ENCODE results near the gene SBF2.

The SBF2 gene

DNA sequence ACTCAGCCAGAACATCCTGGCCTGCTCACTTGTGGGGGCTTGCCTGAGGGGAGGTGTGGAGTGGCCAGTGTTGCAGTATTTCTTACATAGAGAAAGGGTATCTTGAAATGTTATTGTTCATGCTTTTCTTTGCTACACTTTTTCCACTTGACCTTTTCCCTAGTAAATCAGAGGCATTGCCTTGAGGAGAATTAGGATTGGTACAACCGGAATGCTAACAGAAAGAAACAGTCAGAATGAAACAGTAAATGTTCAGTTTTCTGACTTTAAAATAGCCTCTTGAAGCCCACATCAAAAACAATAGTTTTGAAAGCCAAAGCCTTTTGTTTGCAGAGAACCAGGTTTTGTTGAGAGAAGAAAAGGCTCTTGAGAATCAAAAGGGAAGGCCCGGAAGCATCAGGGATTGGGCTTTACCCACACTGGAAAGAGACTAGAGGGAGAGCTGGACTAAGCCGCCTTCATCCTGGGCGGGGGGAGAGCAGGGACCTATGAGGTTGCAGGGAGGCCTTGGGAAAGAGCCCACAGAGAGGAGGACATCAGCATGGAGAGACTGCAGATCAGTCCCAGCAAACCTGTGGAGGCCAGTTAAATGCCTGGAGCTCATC, 23.2 kb upstream of the SBF2 start:
- DNase-seq (ENCODE audit: low read depth): no peak
- TF ChIP-seq, protein P1, sequence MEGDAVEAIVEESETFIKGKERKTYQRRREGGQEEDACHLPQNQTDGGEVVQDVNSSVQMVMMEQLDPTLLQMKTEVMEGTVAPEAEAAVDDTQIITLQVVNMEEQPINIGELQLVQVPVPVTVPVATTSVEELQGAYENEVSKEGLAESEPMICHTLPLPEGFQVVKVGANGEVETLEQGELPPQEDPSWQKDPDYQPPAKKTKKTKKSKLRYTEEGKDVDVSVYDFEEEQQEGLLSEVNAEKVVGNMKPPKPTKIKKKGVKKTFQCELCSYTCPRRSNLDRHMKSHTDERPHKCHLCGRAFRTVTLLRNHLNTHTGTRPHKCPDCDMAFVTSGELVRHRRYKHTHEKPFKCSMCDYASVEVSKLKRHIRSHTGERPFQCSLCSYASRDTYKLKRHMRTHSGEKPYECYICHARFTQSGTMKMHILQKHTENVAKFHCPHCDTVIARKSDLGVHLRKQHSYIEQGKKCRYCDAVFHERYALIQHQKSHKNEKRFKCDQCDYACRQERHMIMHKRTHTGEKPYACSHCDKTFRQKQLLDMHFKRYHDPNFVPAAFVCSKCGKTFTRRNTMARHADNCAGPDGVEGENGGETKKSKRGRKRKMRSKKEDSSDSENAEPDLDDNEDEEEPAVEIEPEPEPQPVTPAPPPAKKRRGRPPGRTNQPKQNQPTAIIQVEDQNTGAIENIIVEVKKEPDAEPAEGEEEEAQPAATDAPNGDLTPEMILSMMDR (IDR thresholded peaks at IDR 0.05; ENCODE audit: insufficient read depth, low read depth, low read length, missing control alignments): no peak
- H3K4me3 ChIP-seq (ENCODE audit: low read length): no peak overlapping the region

DNA sequence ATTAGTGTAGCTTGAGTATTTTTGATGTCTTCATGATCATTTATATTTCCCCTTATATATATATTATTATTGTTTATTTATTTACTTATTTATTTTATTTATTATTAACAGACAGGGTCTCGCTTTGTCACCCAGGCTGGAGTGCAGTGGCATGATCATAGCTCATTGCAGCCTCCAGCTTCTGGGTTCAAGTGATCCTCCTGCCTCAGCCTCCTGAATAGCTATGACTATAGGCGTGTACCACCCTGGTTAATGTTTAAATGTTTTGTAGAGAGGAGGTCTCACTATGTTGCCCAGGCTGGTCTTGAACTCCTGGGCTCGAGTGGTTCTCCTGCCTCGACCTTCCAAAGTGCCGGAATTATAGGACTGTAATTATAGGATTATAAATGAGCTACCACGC, 21.1 kb upstream of the SBF2 start:
- no peak overlapping the region for H3K4me3 ChIP-seq (ENCODE audit: low read length)
- no peak for DNase-seq (ENCODE audit: low read depth)
- TF ChIP-seq, protein P1 (IDR thresholded peaks at IDR 0.05; ENCODE audit: insufficient read depth, low read depth, low read length, missing control alignments): no peak

DNA sequence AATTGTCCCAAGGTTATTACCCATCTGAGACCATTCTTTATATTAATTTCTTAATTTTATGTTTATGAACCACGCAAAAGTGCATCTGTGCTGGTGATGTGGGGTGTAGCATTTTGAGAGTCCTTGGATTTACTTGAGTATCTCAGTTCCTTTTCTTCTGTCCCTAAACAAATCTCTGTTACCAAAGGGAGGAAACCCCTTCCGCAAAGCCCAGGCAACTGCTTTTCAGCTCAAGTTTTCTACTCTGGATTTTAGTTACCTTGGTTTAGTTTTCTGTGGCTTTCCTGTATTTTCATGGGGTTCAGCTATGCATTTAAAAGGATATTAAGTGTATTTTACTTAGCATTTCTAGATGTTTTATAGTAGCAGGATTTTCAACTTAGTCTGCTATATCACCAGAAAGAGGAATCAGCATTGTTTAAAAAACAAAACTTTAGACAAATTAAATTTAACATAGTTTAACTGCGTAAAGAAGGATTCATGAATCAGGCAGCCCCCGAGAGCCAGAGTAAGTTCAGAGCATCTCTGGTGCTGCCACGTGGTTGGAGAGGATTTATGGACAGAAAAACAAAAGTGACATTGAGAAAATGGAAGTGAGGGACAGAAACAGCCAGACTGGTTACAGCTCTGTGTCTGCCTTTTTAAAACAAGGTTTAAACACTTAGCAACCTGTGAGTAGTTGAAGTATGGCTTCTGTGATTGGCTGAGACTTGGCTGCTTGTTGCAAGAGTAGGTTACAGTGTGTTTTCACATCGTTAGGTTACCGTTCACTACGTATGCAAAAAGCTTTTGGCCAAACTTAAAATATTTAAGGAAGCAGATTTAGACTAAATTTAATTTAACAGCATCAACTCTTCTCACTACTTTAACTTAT, 20.4 kb upstream of the SBF2 start:
- TF ChIP-seq, protein P1 (IDR thresholded peaks at IDR 0.05; ENCODE audit: insufficient read depth, low read depth, low read length, missing control alignments): no peak
- H3K4me3 ChIP-seq (ENCODE audit: low read length): no peak overlapping the region
- DNase-seq (ENCODE audit: low read depth): peak; percentile 83

DNA sequence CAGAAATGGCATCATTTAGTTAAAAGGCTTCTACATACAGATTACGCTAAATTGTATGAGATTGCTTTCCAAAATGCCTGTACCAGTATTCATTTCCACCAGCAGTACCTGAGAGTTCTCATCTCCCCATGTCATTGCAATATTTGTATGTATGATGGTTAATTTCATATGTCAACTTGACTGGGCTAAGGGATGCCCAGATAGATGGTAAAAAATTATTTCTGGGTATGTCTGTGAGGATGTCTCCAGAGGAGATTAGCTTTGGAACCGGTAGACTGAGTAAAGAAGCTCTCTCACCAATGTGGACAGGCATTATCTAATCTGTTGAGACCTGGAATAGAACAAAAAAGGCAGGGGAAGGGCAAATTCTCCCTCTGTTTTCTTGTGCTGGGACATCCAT, 17.8 kb upstream of the SBF2 start:
- DNase-seq (ENCODE audit: low read depth): no peak
- no peak overlapping the region for H3K4me3 ChIP-seq (ENCODE audit: low read length)

DNA sequence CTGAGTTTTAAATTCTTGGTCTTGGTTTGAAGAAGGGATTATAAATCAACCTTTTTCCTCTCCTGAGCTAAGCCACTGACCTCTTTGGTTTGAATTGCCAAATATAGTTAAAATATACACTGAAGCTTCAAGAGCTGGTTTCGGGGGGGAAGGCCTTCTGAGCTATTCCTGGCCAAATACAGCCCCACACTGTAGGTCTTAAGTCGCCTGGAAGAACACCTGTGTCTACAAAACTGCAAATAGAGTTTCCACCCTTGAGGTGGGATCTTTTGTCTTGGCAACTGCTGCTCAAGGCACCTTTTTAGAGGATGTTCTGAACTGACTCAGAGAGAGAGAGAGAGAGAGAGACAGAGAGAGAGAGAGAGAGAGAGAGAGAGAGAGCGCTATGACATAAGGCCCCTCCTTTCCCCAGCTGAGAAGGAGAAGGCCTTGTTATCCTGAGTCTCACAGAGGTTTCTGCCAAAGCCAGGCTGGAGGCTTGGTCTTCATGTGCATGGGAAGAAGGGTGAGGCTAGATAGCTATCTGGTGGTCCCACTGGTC, 16.4 kb upstream of the SBF2 start:
- H3K4me3 ChIP-seq (ENCODE audit: low read length): no peak overlapping the region
- peak; percentile 46 for DNase-seq (ENCODE audit: low read depth)
- TF ChIP-seq, protein P1 (IDR thresholded peaks at IDR 0.05; ENCODE audit: insufficient read depth, low read depth, low read length, missing control alignments): no peak

More for the DNA sequence above, 17.8 kb upstream of the SBF2 start:
- TF ChIP-seq, protein P1 (IDR thresholded peaks at IDR 0.05; ENCODE audit: insufficient read depth, low read depth, low read length, missing control alignments): no peak

DNA sequence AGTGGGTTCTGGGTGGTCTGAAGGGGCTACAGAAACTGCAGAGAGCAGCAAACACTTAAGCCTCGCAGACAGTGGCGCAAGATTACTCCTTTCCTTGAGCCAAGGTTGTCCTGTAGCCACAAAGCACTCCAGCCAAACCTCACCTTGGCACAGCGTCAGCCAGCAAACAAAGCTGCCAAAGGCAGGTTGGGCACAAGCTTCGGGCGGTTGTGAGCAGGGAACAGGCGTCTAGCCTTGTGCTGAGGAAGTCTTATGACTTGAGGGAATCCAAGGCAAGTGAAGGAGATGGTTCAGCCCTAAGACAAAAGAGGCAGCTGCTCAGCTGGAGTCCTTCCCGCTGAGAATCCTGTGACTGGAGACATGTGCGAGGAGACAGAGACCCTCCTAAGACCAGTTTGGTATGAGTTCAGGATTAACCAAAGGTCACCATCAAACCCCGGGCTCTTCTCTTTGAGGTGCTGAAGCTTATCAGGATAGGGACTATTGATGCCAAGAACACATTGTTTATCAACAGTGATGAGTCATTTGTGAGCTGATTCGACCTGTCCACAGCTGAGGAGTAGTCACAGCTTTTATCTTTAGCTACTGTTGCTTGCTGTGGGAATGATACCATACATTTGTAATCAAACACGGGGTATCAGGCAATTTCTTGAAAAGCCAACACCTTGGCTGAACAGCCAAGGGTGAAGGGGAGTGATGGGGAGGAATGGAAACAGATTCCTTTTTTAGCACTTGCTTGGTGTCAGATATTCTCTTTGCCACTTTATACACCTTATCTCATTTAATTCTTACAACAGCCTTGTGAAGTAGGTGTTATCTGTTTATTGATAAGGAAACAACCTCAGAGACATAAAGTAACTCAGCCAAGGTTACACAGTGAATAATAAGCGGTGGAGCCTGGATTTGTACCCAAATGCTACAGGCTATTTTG, 15.4 kb upstream of the SBF2 start:
- DNase-seq (ENCODE audit: low read depth): peak; percentile 86
- H3K4me3 ChIP-seq (ENCODE audit: low read length): no peak overlapping the region
- TF ChIP-seq, protein P1 (IDR thresholded peaks at IDR 0.05; ENCODE audit: insufficient read depth, low read depth, low read length, missing control alignments): no peak
